Putamen (tissue), 1 donor: Measurements from ENCODE around the gene OR5D16.
"Not testable (repeated sequence)": the region's sequence is repeated elsewhere in the genome, so short reads cannot be mapped to it uniquely, and the experiment has no call there.

Source experiments
- DNase-seq: peaks from one replicate; pipeline ENCODE4 v3.0.0-alpha.2; 2016; ENCODE audit warnings: low spot score

Gene OR5D16

GRCh38 chr11:55838452-55838851, at the start of gene OR5D16:
OR5D16 (plus strand) TSS chr11:55838752; CDS start chr11:55838752, 0 bp downstream.
- no peak for DNase-seq

- no peak for DNase-seq
Observed at GRCh38 chr11:55791606-55792005, 46.9 kb upstream of the OR5D16 start.

GRCh38 chr11:55793321-55793720, 45.2 kb upstream of the OR5D16 start:
- no peak for DNase-seq

- no peak for DNase-seq
Observed at GRCh38 chr11:55795256-55795655, 43.3 kb upstream of the OR5D16 start, which contains the start of gene OR5D14. OR5D14 (plus strand) TSS chr11:55795556; CDS start chr11:55795556, 0 bp downstream.

- DNase-seq, result no peak
Observed at GRCh38 chr11:55806248-55806647, 32.3 kb upstream of the OR5D16 start.

- DNase-seq, result no peak
Observed at GRCh38 chr11:55811067-55811466, 27.5 kb upstream of the OR5D16 start, which contains the start of gene OR5L1. OR5L1 (plus strand) TSS chr11:55811367; CDS start chr11:55811467, 100 bp downstream.

- no peak for DNase-seq
Observed at GRCh38 chr11:55819330-55819729, 19.2 kb upstream of the OR5D16 start, which contains the start of gene OR5D18. OR5D18 (plus strand) TSS chr11:55819630; CDS start chr11:55819630, 0 bp downstream.

- DNase-seq, result no peak
Observed at GRCh38 chr11:55826919-55827318, 11.6 kb upstream of the OR5D16 start, which contains the start of gene OR5L2. OR5L2 (plus strand) TSS chr11:55827219; CDS start chr11:55827219, 0 bp downstream.

GRCh38 chr11:55847453-55847852, 8.9 kb downstream of the OR5D16 start:
- DNase-seq, result no peak

GRCh38 chr11:55849037-55849436, 10.5 kb downstream of the OR5D16 start:
- no peak for DNase-seq

GRCh38 chr11:55852141-55852540, 13.6 kb downstream of the OR5D16 start:
- DNase-seq, result no peak

- DNase-seq, result no peak
Observed at GRCh38 chr11:55854704-55855103, 16.2 kb downstream of the OR5D16 start.

GRCh38 chr11:55867354-55867753, 28.8 kb downstream of the OR5D16 start:
- DNase-seq, result not testable (repeated sequence)

- DNase-seq, result not testable (repeated sequence)
Observed at GRCh38 chr11:55872731-55873130, 34.2 kb downstream of the OR5D16 start.

GRCh38 chr11:55873146-55873545, 34.6 kb downstream of the OR5D16 start:
- not testable (repeated sequence) for DNase-seq

GRCh38 chr11:55882997-55883396, 44.4 kb downstream of the OR5D16 start, which contains the start of gene TRIM51:
TRIM51 (plus strand) TSS chr11:55883297; CDS start chr11:55885429, 2,132 bp downstream.
- DNase-seq, result not testable (repeated sequence)

GRCh38 chr11:55884995-55885394, 46.4 kb downstream of the OR5D16 start:
- not testable (repeated sequence) for DNase-seq

GRCh38 chr11:55885481-55885880, 46.9 kb downstream of the OR5D16 start:
- DNase-seq, result not testable (repeated sequence)
